ENCODE measurements around the gene FCN2. TPM values are rescaled to one million over a fixed set of nuclear protein-coding genes. Genes with fewer than 3 reads are reported as not detected.
A peak's percentile ranks its signal among the peaks of the same experiment; 100 is the strongest.

Gene FCN2
- total and polyA plus RNA-seq, 4 donors, result 0.20 to 0.22 TPM; not detected in 2

GRCh38 chr9:134887686-134888602 is 7.3 kb downstream of the FCN2 start:
- no peak for ATAC-seq (ENCODE audit: insufficient read depth, low FRiP score)
- Histone ChIP-seq H3K27me3 (ENCODE audit: control insufficient read depth in 3 of 3, insufficient read depth in 3 of 3, low read length in 2 of 3) (no peaks in the 10 kb centered on the region), H3K4me3 (no peak overlapping the region), H3K9me3 (ENCODE audit: control insufficient read depth in 4 of 4, insufficient read depth in 3 of 4, low read length in 3 of 4) (peaks cover 0 to 3% (median 0%) of the 10 kb centered on the region in 4 donors), H3K4me1 (ENCODE audit: control insufficient read depth in 5 of 5, insufficient read depth in 5 of 5, low read length in 5 of 5) (peaks cover 0 to 13% (median 0%) of the 10 kb centered on the region in 5 donors), H3K27ac (ENCODE audit: low read depth in 1 of 2, low read length in 1 of 2) (no peak overlapping the region), H3K9ac (ENCODE audit: insufficient read depth in 1 of 2, low read length in 2 of 2) (no peak overlapping the region), H3K36me3 (ENCODE audit: control insufficient read depth in 4 of 4, insufficient read depth in 4 of 4, low read length in 4 of 4) (no peaks in the 10 kb centered on the region)
- TF ChIP-seq CTCF (IDR thresholded peaks at IDR 0.05; ENCODE audit: control extremely low read depth, extremely low read depth), result no peak
- no peak for DNase-seq
- 55 to 69% methylated on average over 27 of the region's 27 CpGs for WGBS, 2 donors

- Histone ChIP-seq H3K27me3 (ENCODE audit: control insufficient read depth in 3 of 3, insufficient read depth in 3 of 3, low read length in 2 of 3) (no peaks in the 10 kb centered on the region), H3K4me1 (ENCODE audit: control insufficient read depth in 5 of 5, insufficient read depth in 5 of 5, low read length in 5 of 5) (peaks cover 0 to 13% (median 0%) of the 10 kb centered on the region in 5 donors), H3K36me3 (ENCODE audit: control insufficient read depth in 4 of 4, insufficient read depth in 4 of 4, low read length in 4 of 4) (no peaks in the 10 kb centered on the region), H3K9ac (ENCODE audit: insufficient read depth in 1 of 2, low read length in 2 of 2) (no peak overlapping the region), H3K27ac (ENCODE audit: low read depth in 1 of 2, low read length in 1 of 2) (no peak overlapping the region), H3K9me3 (ENCODE audit: control insufficient read depth in 4 of 4, insufficient read depth in 3 of 4, low read length in 3 of 4) (peaks cover 0 to 3% (median 0%) of the 10 kb centered on the region in 4 donors), H3K4me3 (no peak overlapping the region)
- no peak for TF ChIP-seq CTCF (IDR thresholded peaks at IDR 0.05; ENCODE audit: control extremely low read depth, extremely low read depth)
- WGBS, 2 donors, result 80 to 85% methylated on average over 14 of the region's 14 CpGs
- ATAC-seq (ENCODE audit: insufficient read depth, low FRiP score) (no peak), DNase-seq (no peak)
These were observed 8.1 kb downstream of the FCN2 start for GRCh38 chr9:134888603-134889190.

GRCh38 chr9:134889386-134890154 is 9.0 kb downstream of the FCN2 start:
- peaks cover 0 to 8% (median 0%) of the 10 kb centered on the region in 5 donors for H3K4me1 ChIP-seq (ENCODE audit: control insufficient read depth in 5 of 5, insufficient read depth in 5 of 5, low read length in 5 of 5)
- H3K27ac ChIP-seq (ENCODE audit: low read depth in 1 of 2, low read length in 1 of 2), result no peak overlapping the region
- 83 to 90% methylated on average over 10 of the region's 10 CpGs for WGBS, 2 donors
- H3K9me3 ChIP-seq (ENCODE audit: control insufficient read depth in 4 of 4, insufficient read depth in 3 of 4, low read length in 3 of 4), result peaks cover 0 to 3% (median 0%) of the 10 kb centered on the region in 4 donors
- no peaks in the 10 kb centered on the region for H3K27me3 ChIP-seq (ENCODE audit: control insufficient read depth in 3 of 3, insufficient read depth in 3 of 3, low read length in 2 of 3)
- ATAC-seq (ENCODE audit: insufficient read depth, low FRiP score) (no peak), DNase-seq (peak in 1 of 3 donors; percentile 6)
- TF ChIP-seq CTCF (IDR thresholded peaks at IDR 0.05; ENCODE audit: control extremely low read depth, extremely low read depth), result no peak
- H3K36me3 ChIP-seq (ENCODE audit: control insufficient read depth in 4 of 4, insufficient read depth in 4 of 4, low read length in 4 of 4), result no peaks in the 10 kb centered on the region
- no peak overlapping the region for H3K9ac ChIP-seq (ENCODE audit: insufficient read depth in 1 of 2, low read length in 2 of 2)
- H3K4me3 ChIP-seq, result no peak overlapping the region

All from lung (tissue), 12 donors.